ENCODE data around the gene SLFN12L. TPM values are rescaled to one million over a fixed set of nuclear protein-coding genes. Genes with fewer than 3 reads are reported as not detected.

The SLFN12L gene
- total RNA-seq, 1 donor from 2014 or later, result 105 TPM

- intact Hi-C loops (cut with micrococcal nuclease), result no loop called here
Measured at GRCh38 chr17:35438433-35438832, 99.0 kb downstream of the SLFN12L start.

GRCh38 chr17:35433075-35433894, 104.2 kb downstream of the SLFN12L start:
- intact Hi-C loops (cut with micrococcal nuclease), result loop anchor here (2.0 to 5.0 kb wide), 4 partner anchors 61 to 190 kb away; partner anchors contain the start of genes SLFN11, SLFN12L and SLFN5

GRCh38 chr17:35432176-35433074, 105.1 kb downstream of the SLFN12L start, which contains the start of gene SLFN12:
TSS of gene SLFN12 (minus strand) at chr17:35432500. CDS start at chr17:35423028, 9,472 bp downstream.
- intact Hi-C loops (cut with micrococcal nuclease), result loop anchor here (2.0 to 5.0 kb wide), 4 partner anchors 60 to 190 kb away; partner anchors contain the start of genes SLFN11, SLFN12L and SLFN5

GRCh38 chr17:35429702-35430101, 107.8 kb downstream of the SLFN12L start:
- intact Hi-C loops (cut with micrococcal nuclease), result loop anchor here (5.0 kb wide), 3 partner anchors 57 to 117 kb away; partner anchors contain the start of genes SLFN11 and SLFN12L

- intact Hi-C loops (cut with micrococcal nuclease), result no loop called here
Measured at GRCh38 chr17:35428229-35428628, 109.2 kb downstream of the SLFN12L start.

GRCh38 chr17:35423761-35424160, 113.7 kb downstream of the SLFN12L start:
- intact Hi-C loops (cut with micrococcal nuclease), result no loop called here

Other genes starting within 250 kb of the SLFN12L start
- gene SLFN11, start 164.1 kb downstream of the SLFN12L start, total RNA-seq, result 86.6 and 88.2 TPM in 2 replicates
- gene SLFN12, start 105.2 kb downstream of the SLFN12L start, total RNA-seq, result 12.5 and 14.2 TPM in 2 replicates
- gene SLFN13, start 88.9 kb downstream of the SLFN12L start, total RNA-seq, result 60.7 and 65.5 TPM in 2 replicates
- gene SLFN14, start 23.1 kb upstream of the SLFN12L start, total RNA-seq, result not detected in 2 replicates
- 3.8 and 4.0 TPM in 2 replicates for gene PEX12, start 40.9 kb upstream of the SLFN12L start, total RNA-seq
- gene AP2B1, start 49.6 kb upstream of the SLFN12L start, total RNA-seq, result 211 and 213 TPM in 2 replicates
- gene RASL10B, start 194.0 kb upstream of the SLFN12L start, total RNA-seq, result 0.16 and 0.27 TPM in 2 replicates
- not detected in 2 replicates for gene GAS2L2, start 215.6 kb upstream of the SLFN12L start, total RNA-seq
- gene C17orf50, start 223.2 kb upstream of the SLFN12L start, total RNA-seq, result not detected in 2 replicates